H54 (cell line): ENCODE measurements around the gene CNRIP1.

Experiments used
- DNase-seq: peaks from one replicate; pipeline ENCODE4 v3.0.0; 2011; ENCODE audit warnings: low spot score, mixed read lengths; ENCODE audit not compliant: insufficient read length
- FAIRE-seq: peaks from 3 replicates; lab custom pipeline; 2011; peaks lifted over from hg19 to GRCh38; lab: Jason Lieb, UNC
- POLR2A ChIP-seq: IDR thresholded peaks from 2 replicates; pipeline ENCODE4 v1.6.1; 2011; ENCODE audit warnings: low read depth, mild to moderate bottlenecking, low read length

CNRIP1 gene

GRCh38 chr2:68319398-68320117, at the start of gene CNRIP1:
CNRIP1 (minus strand) TSS chr2:68319949; CDS start chr2:68319400, 549 bp downstream.
- TF ChIP-seq POLR2A: peak; percentile 45
- FAIRE-seq (peak; percentile 76), DNase-seq (peak; percentile 57)

DNA sequence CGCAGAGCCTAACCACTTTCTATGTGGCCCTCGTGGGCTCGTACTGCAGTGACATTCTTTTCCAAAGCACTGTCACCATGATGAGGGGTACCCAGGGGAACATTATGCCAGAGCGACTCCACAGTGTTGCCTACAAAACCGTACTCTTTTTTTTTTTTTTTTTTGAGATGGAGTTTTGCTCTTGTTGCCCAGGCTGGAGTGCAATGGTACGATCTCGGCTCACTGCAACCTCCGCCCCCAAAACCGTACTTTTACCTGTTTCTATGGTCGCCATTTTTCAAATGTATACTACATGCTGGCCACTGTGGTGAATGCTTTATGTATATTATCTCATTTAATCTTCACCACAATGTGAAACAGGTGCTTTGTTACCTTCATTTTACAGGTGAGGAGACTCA, 49.6 kb upstream of the CNRIP1 start:
- TF ChIP-seq POLR2A: no peak
- DNase-seq (no peak), FAIRE-seq (no peak)

DNA sequence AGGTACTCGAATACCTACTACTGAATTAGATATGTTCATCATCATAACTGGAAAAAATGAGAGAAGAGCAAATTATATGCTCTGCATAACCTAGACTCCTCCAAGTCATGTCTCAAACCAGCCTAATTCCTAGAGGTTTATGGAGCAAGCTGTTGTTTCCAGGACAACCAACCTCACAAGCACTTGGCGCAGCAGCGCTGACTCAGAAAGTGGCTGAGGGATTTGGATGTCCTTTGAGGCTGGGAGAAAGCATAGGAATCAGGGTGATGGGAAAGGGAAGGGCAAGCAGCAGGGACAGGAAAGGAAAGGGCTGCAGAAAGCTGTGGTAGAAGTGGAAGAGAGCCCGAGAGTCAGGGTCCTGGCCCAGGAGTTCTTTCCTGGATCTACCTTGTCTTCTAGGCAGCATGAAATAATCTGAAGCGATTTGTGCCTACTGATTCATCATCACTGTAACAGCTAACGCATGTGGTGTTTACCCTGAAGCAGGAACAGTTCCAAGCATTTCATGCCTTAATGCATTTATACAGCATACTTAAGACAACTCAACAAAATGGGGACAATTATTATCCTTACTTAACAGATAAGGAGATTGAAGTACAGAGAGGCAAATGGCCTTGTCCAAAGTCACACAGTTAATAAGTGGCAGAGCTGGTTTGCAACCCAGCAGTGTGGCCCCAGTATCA, 49.0 kb upstream of the CNRIP1 start:
- peak; percentile 54 for DNase-seq
- peak; percentile 92 for FAIRE-seq
- TF ChIP-seq POLR2A: no peak

- no peak for FAIRE-seq
- DNase-seq: no peak
Observed at GRCh38 chr2:68367953-68368653, 48.4 kb upstream of the CNRIP1 start.

DNA sequence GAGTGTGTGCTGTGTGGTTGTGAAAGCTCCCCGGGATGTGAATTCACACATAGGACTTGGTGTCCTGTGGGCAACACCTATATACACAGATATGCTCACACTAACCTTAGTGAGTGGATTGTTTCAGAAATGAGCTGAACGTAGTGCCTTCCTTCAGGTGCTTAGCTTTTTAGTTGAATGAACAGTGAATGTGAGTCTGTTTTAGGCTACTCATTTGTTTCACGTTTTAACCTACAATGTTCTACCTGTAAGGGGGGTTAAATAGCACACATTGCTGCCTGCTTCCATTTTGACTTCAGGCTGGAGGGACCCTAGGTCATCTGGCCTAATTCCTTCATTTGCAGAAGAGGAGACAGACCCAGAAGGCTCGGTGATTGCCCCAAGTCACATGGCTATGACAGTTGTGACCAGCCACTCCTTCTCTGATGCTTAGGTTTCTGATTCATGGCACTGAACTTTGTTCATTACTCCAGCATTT, 46.4 kb upstream of the CNRIP1 start:
- TF ChIP-seq POLR2A: no peak
- FAIRE-seq (no peak), DNase-seq (no peak)

More at GRCh38 chr2:68367953-68368653, 48.4 kb upstream of the CNRIP1 start:
- no peak for TF ChIP-seq POLR2A

- DNase-seq: no peak
- TF ChIP-seq POLR2A: no peak
- FAIRE-seq: no peak
Observed at GRCh38 chr2:68365087-68365486, 45.3 kb upstream of the CNRIP1 start, which contains the start of gene PLEK. PLEK (plus strand) TSS chr2:68365282; CDS start chr2:68365352, 70 bp downstream.

- no peak for FAIRE-seq
- no peak for DNase-seq
- no peak for TF ChIP-seq POLR2A
Observed at GRCh38 chr2:68363721-68364120, 44.0 kb upstream of the CNRIP1 start.

- DNase-seq (no peak), FAIRE-seq (no peak)
- no peak for TF ChIP-seq POLR2A
Observed at GRCh38 chr2:68362749-68363148, 43.0 kb upstream of the CNRIP1 start.

- peak; percentile 33 for DNase-seq
- FAIRE-seq: peak; percentile 64
- no peak for TF ChIP-seq POLR2A
Observed at GRCh38 chr2:68362069-68362468, 42.3 kb upstream of the CNRIP1 start.

GRCh38 chr2:68359889-68360288, 40.1 kb upstream of the CNRIP1 start:
- DNase-seq (no peak), FAIRE-seq (no peak)
- no peak for TF ChIP-seq POLR2A

- DNase-seq: peak; percentile 36
- no peak for TF ChIP-seq POLR2A
- FAIRE-seq: peak; percentile 79
Observed at GRCh38 chr2:68357605-68358337, 38.0 kb upstream of the CNRIP1 start.

DNA sequence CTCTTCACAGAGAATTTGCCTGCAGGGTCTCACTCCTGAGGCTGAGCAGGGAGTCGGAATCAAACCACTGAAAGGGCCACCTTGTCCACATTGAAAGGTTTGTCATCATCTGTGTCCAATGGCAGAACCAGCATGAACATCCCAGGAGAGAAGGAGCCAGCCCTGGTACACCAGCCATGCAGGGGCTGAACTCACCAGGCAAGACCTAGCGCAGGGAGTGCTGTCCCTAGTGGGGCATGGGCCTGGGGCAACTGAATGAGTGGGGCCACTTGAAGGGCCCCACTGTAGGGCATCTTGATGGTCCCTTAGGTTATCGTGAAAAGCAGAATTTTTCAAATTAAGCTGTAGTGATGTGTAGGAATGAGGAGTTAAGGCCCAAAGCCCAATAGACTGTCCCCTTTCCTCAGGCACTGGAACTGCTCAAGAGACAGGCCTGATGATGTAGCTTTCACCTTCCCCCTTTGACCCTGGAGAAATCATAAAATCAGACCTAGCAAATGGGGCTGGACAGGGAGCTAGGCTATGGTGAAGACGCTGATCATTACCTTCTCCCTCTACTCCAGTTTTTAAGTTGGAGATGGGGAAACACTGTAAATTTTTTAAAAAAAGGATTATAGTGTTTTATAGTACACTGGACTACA, 37.0 kb upstream of the CNRIP1 start:
- no peak for TF ChIP-seq POLR2A
- DNase-seq: no peak
- no peak for FAIRE-seq

DNA sequence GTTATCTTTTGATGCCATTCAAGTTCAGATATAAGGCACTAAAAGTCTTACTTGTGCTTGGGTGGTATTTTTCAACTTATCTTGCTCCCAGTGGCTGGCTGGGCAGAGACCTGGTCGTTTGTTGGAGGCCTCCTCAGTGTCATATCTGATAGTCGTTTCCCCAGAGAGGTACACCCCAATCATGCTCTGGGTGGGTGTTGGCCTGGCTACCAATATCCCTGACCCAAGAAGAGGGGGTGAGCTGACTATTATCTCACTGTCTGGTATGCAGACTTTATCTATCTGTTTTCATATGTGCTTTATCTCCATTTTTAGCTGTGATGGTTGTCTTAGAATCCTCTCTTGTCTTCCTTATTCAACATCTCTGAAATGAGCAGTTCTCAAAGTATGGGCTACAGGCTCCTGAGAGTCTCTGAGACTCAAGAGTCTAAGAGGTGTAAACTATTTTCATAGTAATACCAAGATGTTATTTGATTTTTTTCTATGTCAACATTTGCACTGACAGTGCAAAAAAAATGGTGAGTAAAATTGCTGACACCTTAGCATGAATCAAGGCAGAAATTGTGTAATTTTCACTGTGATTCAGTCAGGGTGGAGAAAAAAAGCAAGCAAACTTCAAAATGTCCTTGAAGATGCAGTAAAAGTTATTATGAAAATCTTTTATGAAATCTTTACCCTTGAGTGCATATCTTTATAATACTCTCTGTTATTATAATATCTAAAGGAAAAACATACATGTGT, 33.1 kb upstream of the CNRIP1 start:
- no peak for FAIRE-seq
- no peak for TF ChIP-seq POLR2A
- DNase-seq: no peak
